Testis (tissue), 3 donors: Measurements from ENCODE around the gene MSI2. TPM values are rescaled to one million over a fixed set of nuclear protein-coding genes. Genes with fewer than 3 reads are reported as not detected.

Experiments
- DNase-seq: peaks from one replicate; pipeline ENCODE4 v3.0.0-alpha.2; 2019
- H3K27ac ChIP-seq, 2 donors: fragments of 200-600 bp; sonication (generic); one replicate each; pipeline ENCODE4 v1.5.1; 2019
- H3K27me3 ChIP-seq: fragments of 200-600 bp; sonication (generic); one replicate; pipeline ENCODE4 v1.5.1; 2019
- H3K36me3 ChIP-seq: fragments of 200-600 bp; sonication (generic); one replicate; pipeline ENCODE4 v1.5.1; 2017; ENCODE audit warnings: low read depth; ENCODE audit errors: missing control alignments
- H3K4me1 ChIP-seq: fragments of 200-600 bp; sonication (generic); one replicate; pipeline ENCODE4 v1.5.1; 2019
- H3K4me3 ChIP-seq, 2 donors: fragments of 200-600 bp; sonication (generic); one replicate each; pipeline ENCODE4 v1.5.1; 2017 to 2019
- H3K9me3 ChIP-seq: fragments of 200-600 bp; sonication (generic); one replicate; pipeline ENCODE4 v1.5.1; 2017
- POLR2A ChIP-seq: fragments of 450-650 bp; IDR thresholded peaks from one replicate; pipeline ENCODE4 v1.6.1; 2017; ENCODE audit warnings: antibody characterized with exemption, mild to moderate bottlenecking, moderate library complexity
- WGBS, 2 donors: methylation state at CpG; one replicate each; pipeline ENCODE4 v1.1.5; 2018; 5-methylcytosine and 5-hydroxymethylcytosine counted together
- intact Hi-C: fragments of 100-400 bp; cut with DNase I; formaldehyde crosslinking; loops from one replicate; pipeline ENCODE4 v1.15.1; 2023; ENCODE audit warnings: low total_unique reads
- polyA plus RNA-seq: library from polyadenylated mRNA; stranded (reverse); fragments of 350-450 nt; fragmentation: Illumina TruSeq; extraction: RNeasy Lipid Tissue Mini Kit (QIAGEN cat#74804); gene quantifications from one replicate; pipeline ENCODE4 v1.2.3, GENCODE V29; 2014; ENCODE audit warnings: low read depth, low replicate concordance; ENCODE audit not compliant: insufficient read depth
- total RNA-seq, 2 donors: library from RNA; depleted of rRNA; stranded (reverse); fragments of >200 nt; gene quantifications; one replicate each; pipeline ENCODE4 v1.2.3, GENCODE V29; 2016
- TF ChIP-seq, protein P1 (sequence below), 3 experiments: fragments of 450-650 bp in 2 of 3; fragments of 200-600 bp in 1 of 3; sonication (generic) in 1 of 3; IDR thresholded peaks; one replicate each; pipeline ENCODE4 v1.5.1; 2016 to 2019; ENCODE audit warnings: antibody characterized with exemption in 3 of 3, mild to moderate bottlenecking in 2 of 3, moderate library complexity in 1 of 3

MSI2 gene
- total and polyA plus RNA-seq, 3 donors from 2014 or later: 46.5 to 106 (median 76.6) TPM

DNA sequence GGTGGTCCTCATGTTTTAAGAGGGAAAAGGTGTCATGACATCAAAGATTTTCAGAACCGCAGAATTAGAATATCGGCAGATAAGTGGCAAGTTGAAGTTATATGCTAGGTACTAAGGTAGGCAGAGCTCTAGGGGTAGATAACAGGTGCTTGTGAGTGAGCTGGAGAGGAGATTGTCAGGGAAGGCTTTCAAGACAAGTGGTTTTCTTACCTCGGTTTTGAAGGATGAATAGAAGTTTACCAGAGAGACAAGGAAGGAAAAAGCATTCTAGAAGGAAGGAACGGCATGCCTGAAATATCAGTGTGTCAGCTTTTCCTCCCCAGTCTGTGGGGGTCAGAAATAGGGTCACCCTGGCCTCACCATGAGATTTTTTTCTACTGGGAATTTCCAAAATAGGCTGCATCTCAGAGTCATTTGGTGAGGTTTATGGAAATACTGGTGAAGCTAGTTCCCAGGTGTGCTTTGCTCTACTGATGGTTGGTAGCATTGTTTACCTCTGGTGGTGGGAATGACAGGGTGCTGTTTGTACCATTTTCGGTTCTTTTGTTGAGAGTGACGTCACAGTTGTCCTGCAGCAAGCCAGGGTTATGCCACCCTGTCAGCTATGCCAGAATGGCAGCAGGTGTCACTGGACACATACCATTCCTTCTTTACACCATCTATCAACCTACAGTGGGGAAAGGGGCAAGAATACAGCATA lies 112.5 kb downstream of the MSI2 start:
- DNase-seq: no peak
- no peak overlapping the region for H3K4me3 ChIP-seq
- WGBS, 2 donors: 82 to 86% methylated on average over 5 to 6 of the region's 6 CpGs
- no peaks in the 10 kb centered on the region for H3K36me3 ChIP-seq
- H3K4me1 ChIP-seq: peaks cover 30% of the 10 kb centered on the region
- no peaks in the 10 kb centered on the region for H3K9me3 ChIP-seq
- no peaks in the 10 kb centered on the region for H3K27me3 ChIP-seq
- intact Hi-C loops: no loop called here
- H3K27ac ChIP-seq: no peak overlapping the region
- no peak for TF ChIP-seq POLR2A
- TF ChIP-seq, protein P1, sequence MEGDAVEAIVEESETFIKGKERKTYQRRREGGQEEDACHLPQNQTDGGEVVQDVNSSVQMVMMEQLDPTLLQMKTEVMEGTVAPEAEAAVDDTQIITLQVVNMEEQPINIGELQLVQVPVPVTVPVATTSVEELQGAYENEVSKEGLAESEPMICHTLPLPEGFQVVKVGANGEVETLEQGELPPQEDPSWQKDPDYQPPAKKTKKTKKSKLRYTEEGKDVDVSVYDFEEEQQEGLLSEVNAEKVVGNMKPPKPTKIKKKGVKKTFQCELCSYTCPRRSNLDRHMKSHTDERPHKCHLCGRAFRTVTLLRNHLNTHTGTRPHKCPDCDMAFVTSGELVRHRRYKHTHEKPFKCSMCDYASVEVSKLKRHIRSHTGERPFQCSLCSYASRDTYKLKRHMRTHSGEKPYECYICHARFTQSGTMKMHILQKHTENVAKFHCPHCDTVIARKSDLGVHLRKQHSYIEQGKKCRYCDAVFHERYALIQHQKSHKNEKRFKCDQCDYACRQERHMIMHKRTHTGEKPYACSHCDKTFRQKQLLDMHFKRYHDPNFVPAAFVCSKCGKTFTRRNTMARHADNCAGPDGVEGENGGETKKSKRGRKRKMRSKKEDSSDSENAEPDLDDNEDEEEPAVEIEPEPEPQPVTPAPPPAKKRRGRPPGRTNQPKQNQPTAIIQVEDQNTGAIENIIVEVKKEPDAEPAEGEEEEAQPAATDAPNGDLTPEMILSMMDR (IDR thresholded peaks at IDR 0.05): no peak

DNA sequence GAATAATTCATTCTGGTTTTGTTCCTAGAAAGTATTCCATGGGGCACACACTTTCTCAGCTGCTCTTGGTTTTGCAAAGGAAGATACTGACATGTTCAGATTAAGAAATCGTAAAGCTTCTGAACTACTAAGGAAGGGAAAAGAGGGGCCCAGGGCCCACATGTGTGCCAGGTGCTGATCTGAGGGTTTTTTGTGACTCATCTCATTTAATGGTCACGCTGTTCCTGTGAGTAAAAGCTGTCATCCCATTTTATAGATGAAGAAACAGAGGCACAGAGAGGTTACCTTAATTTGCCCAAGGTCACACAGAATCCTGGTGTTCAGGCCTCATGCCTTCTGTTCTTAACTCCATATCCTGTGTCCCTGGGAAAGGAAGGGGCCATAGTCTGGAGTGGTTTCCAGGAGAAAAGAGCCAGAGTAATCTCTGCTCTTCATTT lies 113.2 kb downstream of the MSI2 start:
- 45 to 79% methylated on average over 2 of the region's 2 CpGs for WGBS, 2 donors
- TF ChIP-seq POLR2A: no peak
- TF ChIP-seq, protein P1 (IDR thresholded peaks at IDR 0.05): no peak
- H3K36me3 ChIP-seq: no peaks in the 10 kb centered on the region
- H3K9me3 ChIP-seq: no peaks in the 10 kb centered on the region
- intact Hi-C loops: no loop called here
- peaks cover 27% of the 10 kb centered on the region for H3K4me1 ChIP-seq
- no peak for DNase-seq
- H3K27me3 ChIP-seq: no peaks in the 10 kb centered on the region
- no peak overlapping the region for H3K4me3 ChIP-seq
- no peak overlapping the region for H3K27ac ChIP-seq

DNA sequence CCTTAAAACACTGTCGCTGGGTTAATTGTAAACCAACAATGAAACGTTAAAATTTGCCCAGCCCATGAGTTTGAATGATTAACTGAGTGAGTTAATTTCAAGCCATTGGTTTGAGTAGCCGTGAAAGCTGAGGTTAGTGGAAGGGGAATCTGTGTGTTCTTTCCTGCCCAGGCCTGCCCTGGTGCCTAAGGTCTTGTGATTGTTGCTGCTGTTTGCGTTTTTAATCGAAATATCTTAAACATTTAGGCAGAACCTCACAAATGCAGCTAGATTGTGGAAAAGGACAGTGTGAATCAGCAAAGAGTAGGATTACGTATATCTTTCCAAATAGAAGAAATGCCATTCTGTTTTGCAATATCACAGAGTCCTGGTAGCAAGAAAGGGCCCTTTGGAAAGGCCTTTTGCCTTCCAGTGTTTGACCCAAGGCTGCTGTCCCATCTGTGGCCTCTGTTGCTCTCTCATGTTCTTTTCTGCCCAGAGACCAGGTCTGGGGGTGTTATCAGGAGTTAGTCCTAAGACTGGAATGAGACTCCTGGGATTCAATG lies 113.8 kb downstream of the MSI2 start:
- peaks cover 22% of the 10 kb centered on the region for H3K4me1 ChIP-seq
- intact Hi-C loops: no loop called here

DNA sequence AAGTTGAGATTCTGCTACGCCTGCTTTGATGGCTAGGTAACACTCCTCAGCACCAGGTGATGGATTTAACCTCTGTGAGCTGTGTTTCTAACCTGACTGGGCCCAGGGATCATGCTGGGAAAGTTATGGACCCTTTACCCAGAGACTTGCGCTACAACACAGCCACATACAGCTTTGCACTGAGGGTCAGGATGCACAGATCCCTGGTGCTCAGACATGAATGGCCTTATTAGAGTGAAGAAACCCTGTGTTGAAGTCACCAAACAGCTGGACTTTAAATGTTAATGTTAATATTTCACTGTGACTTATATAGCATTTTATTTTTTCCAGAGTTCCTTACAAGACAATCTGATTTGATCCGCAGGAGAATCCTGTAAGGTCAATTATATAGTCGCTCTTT lies 114.3 kb downstream of the MSI2 start:
- H3K9me3 ChIP-seq: no peaks in the 10 kb centered on the region
- H3K4me3 ChIP-seq: no peak overlapping the region
- peaks cover 17% of the 10 kb centered on the region for H3K4me1 ChIP-seq
- WGBS, 2 donors: 97 to 98% methylated on average over 4 of the region's 4 CpGs
- TF ChIP-seq, protein P1 (IDR thresholded peaks at IDR 0.05): no peak
- TF ChIP-seq POLR2A: no peak
- DNase-seq: no peak
- intact Hi-C loops: no loop called here
- no peak overlapping the region for H3K27ac ChIP-seq
- H3K36me3 ChIP-seq: no peaks in the 10 kb centered on the region
- H3K27me3 ChIP-seq: no peaks in the 10 kb centered on the region

More for the DNA sequence above, 113.8 kb downstream of the MSI2 start:
- TF ChIP-seq, protein P1 (IDR thresholded peaks at IDR 0.05): no peak
- TF ChIP-seq POLR2A: no peak
- no peak for DNase-seq
- no peak overlapping the region for H3K4me3 ChIP-seq
- no peaks in the 10 kb centered on the region for H3K27me3 ChIP-seq
- H3K9me3 ChIP-seq: no peaks in the 10 kb centered on the region
- WGBS, 2 donors: 80 to 92% methylated on average over 6 of the region's 6 CpGs
- no peaks in the 10 kb centered on the region for H3K36me3 ChIP-seq
- no peak overlapping the region for H3K27ac ChIP-seq

DNA sequence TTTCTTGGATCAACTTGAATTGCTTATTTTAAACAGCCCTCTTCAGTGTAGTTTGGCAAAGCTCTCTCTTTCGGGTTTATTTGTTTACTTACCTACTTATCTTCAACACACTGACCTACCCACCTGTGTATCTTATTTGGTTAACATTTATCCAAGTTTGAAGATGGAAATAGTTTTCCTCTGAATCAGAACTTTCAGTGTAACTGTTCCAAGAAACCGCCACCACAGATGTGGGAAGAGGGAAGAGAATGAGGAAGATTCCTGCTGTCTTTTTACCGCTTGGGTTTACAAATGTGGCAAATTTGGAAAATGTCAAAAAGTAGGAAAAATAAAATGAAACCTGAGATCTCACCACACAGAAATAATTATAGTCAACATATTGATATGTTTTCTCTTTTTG lies 115.8 kb downstream of the MSI2 start:
- Histone ChIP-seq H3K4me1 (peaks cover 5% of the 10 kb centered on the region), H3K27me3 (no peaks in the 10 kb centered on the region), H3K36me3 (no peaks in the 10 kb centered on the region), H3K9me3 (no peaks in the 10 kb centered on the region), H3K4me3 (no peak overlapping the region), H3K27ac (no peak overlapping the region)
- no peak for TF ChIP-seq POLR2A
- WGBS, 2 donors: 72 to 75% methylated on average over 3 of the region's 3 CpGs
- no peak for DNase-seq
- intact Hi-C loops: no loop called here
